GM23248 (cell line): ENCODE data around the gene SIAE.

Experiments used
- EZH2 ChIP-seq: fragments of 200-600 bp; sonication (generic); IDR thresholded peaks from 2 replicates; pipeline ENCODE4 v1.6.1; 2018; ENCODE audit warnings: antibody characterized with exemption, mild to moderate bottlenecking; ENCODE audit not compliant: insufficient read depth, poor library complexity, severe bottlenecking
- EZH2phosphoT487 ChIP-seq: fragments of 200-600 bp; sonication (generic); IDR thresholded peaks from 2 replicates; pipeline ENCODE4 v1.6.1; 2018; ENCODE audit warnings: antibody characterized with exemption, moderate library complexity, mild to moderate bottlenecking, low read depth; ENCODE audit not compliant: insufficient read depth

DNA sequence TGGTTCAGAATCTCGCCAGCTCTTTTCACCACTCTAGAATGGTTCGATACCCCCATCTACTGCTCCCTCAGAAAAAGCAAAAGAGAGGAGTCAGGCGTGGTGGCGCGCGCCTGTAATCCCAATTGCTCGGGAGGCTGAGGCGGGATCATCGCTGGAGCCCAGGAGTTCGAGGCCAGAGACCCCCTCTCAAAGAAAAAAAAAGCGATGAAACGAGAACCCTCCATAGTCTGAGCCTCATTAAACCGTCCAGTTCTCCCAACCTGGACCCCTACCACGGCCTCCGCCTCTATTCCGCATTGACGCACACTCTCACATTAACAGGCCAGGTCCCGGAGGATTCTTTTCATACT is 604 bp upstream of the SIAE start:
- TF ChIP-seq EZH2phosphoT487 (no peak), EZH2 (no peak)
